GM12873 (cell line): ENCODE data around the gene SETD2.

Experiments used
- CTCF ChIP-seq: IDR thresholded peaks from 2 replicates; pipeline ENCODE4 v1.5.1; 2012; ENCODE audit warnings: low read depth, mild to moderate bottlenecking, moderate library complexity, low read length, control low read depth; ENCODE audit not compliant: insufficient read depth; ENCODE audit errors: missing control alignments

SETD2 gene

GRCh38 chr3:47156396-47156795, 7.5 kb downstream of the SETD2 start:
- no peak for TF ChIP-seq CTCF

DNA sequence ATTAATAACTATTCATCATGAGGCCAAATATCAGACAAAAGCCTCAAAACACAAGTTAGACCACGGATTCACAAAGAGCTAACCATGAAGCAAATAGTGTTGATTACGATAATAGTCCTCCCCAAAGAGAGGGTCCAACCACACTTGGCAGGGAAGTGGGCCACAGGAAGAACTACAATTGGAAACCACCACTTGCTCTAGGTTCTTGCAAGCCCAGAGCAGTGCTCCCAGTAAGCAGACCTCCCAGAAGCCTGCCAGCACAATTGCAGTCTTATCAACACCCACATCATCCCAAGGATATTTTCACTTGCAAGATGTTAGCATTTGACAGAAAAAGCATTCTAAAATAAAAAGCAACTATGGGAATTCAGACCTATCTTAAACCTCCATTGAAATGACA, 11.3 kb downstream of the SETD2 start:
- no peak for TF ChIP-seq CTCF

GRCh38 chr3:47151836-47152235, 12.1 kb downstream of the SETD2 start:
- TF ChIP-seq CTCF: no peak

GRCh38 chr3:47149339-47149933, 14.5 kb downstream of the SETD2 start:
- no peak for TF ChIP-seq CTCF

- TF ChIP-seq CTCF: no peak
These were observed 18.6 kb downstream of the SETD2 start for GRCh38 chr3:47145272-47145671.

DNA sequence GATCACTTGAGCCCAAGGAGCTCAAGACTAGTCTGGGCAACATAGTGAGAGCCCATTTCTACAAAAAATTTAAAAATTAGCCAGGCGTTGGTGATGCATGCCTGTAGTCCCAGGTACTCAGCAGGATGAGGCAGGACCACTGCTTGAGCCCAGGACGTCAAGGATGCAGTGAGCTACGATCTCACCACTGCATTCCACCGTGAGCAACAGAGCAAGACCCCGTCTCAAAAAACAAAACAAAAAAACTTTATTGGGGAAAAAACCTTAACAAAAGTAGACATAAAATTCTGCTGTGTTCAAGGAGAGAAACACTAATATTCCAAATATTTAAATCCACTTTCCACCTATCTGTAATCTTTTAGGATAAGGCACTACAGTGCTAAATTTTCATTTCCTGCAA, 20.8 kb downstream of the SETD2 start:
- TF ChIP-seq CTCF: no peak

- TF ChIP-seq CTCF: no peak
These were observed 29.6 kb downstream of the SETD2 start for GRCh38 chr3:47134311-47134710.
